ENCODE data around the gene ADPRM. TPM values are rescaled to one million over a fixed set of nuclear protein-coding genes. Genes with fewer than 3 reads are reported as not detected.

Gene ADPRM, protein sequence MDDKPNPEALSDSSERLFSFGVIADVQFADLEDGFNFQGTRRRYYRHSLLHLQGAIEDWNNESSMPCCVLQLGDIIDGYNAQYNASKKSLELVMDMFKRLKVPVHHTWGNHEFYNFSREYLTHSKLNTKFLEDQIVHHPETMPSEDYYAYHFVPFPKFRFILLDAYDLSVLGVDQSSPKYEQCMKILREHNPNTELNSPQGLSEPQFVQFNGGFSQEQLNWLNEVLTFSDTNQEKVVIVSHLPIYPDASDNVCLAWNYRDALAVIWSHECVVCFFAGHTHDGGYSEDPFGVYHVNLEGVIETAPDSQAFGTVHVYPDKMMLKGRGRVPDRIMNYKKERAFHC
- total RNA-seq, result 6.4 and 8.1 TPM in 2 replicates

DNA sequence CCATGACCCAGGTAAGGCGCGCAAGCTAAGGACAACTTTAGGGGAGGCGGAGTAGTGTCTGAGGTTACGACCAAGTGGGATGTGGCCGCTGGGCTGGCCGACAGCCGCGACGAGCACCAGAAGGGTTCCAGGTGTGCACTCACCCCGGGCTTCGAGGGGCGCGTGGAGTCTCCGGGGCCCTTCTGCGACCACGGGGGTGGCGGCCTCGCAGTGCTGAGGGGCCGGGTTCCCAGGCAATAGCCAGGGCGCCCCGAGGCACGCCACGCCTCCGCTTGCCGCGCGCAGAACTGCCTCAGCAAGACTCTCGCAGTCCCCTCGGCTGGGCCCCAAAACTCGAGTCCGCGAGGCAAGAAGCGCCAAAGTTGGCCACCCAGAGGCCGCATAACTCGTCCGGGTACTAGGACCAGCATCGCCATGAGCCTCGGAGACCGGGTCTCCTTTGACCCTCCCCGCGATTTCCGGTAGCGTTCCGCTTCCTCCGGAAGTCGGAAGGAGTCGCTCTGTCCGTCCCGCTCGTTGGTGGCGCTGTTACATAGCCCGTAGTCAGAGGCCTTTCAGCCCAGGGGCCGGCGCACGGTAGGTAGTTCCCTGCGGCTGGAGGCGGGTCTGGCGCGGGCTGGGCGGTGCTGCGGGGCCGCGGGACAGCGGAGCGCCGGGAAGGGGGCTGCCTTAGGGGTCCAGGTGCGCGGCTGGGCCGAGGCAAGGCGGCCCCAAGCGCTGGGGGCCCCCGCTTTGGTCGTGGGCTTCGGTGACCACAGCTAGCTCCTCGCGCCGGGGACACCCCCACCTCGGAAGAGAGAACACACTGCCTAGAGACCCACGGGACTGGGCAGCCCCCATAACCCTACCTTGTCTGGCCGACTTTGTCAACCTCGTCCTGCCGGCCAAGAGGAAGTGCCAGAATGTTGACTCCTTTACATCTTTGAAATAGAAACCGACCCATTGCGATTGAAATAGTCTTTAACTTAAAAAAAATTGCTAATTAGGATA is at the start of gene ADPRM, which contains the start of gene SCO1:
TSS of gene ADPRM (plus strand) at position 503 of the 990 bp plus-strand sequence. CDS start 7,333 bp downstream, outside the sequence.
TSS of gene SCO1 (minus strand) at position 442 of the 990 bp plus-strand sequence. CDS start at position 416, 26 bp downstream.

DNA sequence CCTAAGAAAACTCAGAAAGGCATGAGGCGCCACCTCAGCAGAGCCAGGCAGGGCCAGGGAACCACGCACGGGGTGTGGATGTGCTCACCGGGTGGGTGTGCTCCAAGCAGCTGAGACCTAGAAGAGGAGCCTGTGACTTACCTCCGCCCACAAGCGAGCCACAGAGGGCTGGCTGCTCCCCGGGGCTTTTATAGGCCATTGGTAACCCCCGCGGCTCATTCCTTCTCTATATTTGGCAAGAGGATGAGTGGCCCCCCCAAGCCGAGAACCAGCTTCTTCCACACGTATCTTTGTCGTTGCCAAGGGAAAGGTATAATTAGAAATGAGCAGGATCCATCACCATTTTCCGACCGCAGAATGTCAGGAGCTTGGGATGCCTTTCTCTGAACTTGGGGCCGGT is 40.2 kb upstream of the ADPRM start, which contains the start of gene MYH3:
TSS of gene MYH3 (minus strand) at position 162 of the 400 bp plus-strand sequence. CDS start 2,245 bp downstream, outside the sequence.

DNA sequence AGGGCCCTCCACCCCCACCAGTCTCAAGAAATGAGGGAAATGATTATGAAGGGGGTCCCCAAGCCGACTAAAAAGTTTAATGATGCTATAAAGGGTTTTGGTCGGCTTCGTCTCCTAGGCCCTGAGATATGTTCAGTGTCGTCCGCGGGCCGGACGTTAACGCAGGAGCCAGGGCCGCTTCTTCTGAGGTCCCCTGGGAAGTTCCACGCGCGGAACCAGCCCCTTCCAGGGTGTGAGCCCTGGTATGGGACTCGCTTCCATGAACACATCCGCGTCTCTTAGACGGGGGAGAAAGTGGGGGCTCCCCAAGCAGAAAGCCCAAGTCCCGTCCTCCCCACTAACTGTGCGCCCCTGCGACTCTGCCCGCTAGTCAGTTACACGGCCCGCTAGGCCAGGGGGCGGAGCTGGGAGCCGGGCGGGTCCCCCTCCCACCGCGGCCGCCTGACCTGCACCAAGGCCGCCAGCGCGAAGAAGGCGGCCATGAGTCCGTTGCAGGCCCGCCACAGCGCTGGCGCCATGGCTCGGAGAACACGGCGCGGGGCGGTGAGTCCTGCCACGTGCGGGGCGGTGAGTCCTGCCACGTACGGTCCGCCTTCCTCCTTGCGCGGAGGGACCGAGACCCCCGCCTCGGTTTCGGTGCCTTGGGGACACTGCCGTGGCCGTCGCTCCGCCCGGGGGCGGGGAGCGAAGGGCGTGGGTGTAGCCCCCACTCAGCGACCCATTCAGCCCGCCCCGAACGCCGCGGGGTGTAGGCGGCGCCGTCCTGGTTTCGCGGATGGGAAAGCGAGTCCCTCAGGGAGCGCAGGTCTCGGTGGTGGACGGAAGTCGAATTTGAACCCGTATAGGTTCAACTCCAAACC is 32.2 kb downstream of the ADPRM start, which contains the start of gene TMEM220:
TSS of gene TMEM220 (minus strand) at position 690 of the 860 bp plus-strand sequence. CDS start at position 518, 172 bp downstream.

Other genes with a start within 250 kb of the ADPRM start
- gene MYH4, start 228.0 kb upstream of the ADPRM start, total RNA-seq, result not detected in 2 replicates
- gene MYH1, start 179.1 kb upstream of the ADPRM start, total RNA-seq, result not detected in 2 replicates
- not detected in 2 replicates for gene MYH2, start 147.9 kb upstream of the ADPRM start, total RNA-seq
- gene MYH3, start 40.3 kb upstream of the ADPRM start, total RNA-seq, result under 0.01 and 0.15 TPM in 2 replicates
- gene SCO1, start 61 bp upstream of the ADPRM start, total RNA-seq, result 24.8 and 27.1 TPM in 2 replicates
- 2.9 and 3.1 TPM in 2 replicates for gene TMEM220, start 32.4 kb downstream of the ADPRM start, total RNA-seq
- gene TMEM238L, start 106.5 kb downstream of the ADPRM start, total RNA-seq, result not detected in 2 replicates
- not detected in 2 replicates for gene PIRT, start 140.5 kb downstream of the ADPRM start, total RNA-seq